ENCODE results near the gene NAALADL2.
"Not testable (repeated sequence)": the region's sequence is repeated elsewhere in the genome, so short reads cannot be mapped to it uniquely, and the experiment has no call there.

Gene NAALADL2

DNA sequence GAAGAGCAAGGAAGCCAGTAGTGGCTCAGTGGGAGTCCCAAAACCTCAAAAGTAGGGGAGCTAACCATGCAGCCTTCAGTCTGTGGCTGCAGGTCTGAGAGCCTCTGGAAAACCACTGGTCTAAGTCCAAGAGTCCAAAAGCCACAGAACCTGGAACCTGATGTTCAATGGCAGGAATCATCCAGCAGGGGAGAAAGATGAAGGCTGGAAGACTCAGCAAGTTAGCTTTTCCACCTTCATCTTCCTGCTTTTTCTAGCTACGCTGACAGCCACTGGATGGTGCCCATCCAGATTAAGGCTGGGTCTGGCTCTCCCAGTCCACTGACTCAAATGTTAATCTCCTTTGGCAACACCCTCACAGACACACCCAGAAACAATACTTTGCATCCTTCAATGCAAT is 626.3 kb downstream of the NAALADL2 start:
- DNase-seq (ENCODE audit: low read depth), result no peak

- DNase-seq (ENCODE audit: low read depth), result no peak
Observed at GRCh38 chr3:175486255-175486654, 627.1 kb downstream of the NAALADL2 start.

DNA sequence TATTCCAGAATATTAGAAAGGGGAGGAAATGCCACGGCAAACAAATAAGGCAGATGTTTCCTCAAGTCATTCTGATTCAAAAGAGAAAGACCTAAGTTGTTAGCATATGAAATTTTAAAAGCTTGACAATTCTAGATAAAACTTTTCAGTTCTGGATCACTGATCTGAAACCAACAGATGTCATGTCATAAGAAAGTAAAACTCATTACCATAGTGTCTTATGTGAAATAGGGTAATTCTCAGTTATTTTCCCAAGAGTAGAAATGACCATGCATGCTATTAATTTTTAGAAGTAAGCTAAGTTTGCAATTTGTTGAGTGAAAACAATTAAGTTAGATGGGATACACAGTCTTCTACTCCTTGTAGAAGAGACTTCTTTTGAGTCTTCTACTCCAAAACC is 630.3 kb downstream of the NAALADL2 start:
- DNase-seq (ENCODE audit: low read depth), result no peak

GRCh38 chr3:175493301-175493700 is 634.2 kb downstream of the NAALADL2 start:
- no peak for DNase-seq (ENCODE audit: low read depth)

DNA sequence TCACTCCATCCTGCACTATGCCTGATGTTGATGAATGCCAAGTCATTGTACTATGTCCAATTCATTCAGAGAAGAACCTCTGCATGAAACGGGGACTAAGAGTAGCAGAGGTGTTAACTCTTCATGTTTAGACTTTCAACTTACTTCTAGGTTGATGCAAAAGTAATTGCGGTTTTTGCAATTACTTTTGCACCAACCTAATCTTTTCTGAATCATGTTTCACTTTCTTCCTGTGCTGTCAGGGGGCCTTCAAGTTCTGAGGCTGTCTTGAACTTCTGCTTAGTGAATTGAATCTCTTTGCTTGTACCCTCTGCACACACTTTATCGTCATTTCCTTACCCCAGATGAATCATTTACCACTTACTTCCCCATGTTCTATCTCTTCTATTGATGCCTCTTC is 636.2 kb downstream of the NAALADL2 start:
- no peak for DNase-seq (ENCODE audit: low read depth)

GRCh38 chr3:175502155-175502554 is 643.0 kb downstream of the NAALADL2 start:
- DNase-seq (ENCODE audit: low read depth), result no peak

- DNase-seq (ENCODE audit: low read depth), result no peak
Observed at GRCh38 chr3:175511219-175511785, 652.2 kb downstream of the NAALADL2 start.

- DNase-seq (ENCODE audit: low read depth), result no peak
Observed at GRCh38 chr3:175512700-175513099, 653.6 kb downstream of the NAALADL2 start.

GRCh38 chr3:175518459-175518858 is 659.3 kb downstream of the NAALADL2 start:
- no peak for DNase-seq (ENCODE audit: low read depth)

- DNase-seq (ENCODE audit: low read depth), result no peak
Observed at GRCh38 chr3:175521406-175521805, 662.3 kb downstream of the NAALADL2 start.

- no peak for DNase-seq (ENCODE audit: low read depth)
Observed at GRCh38 chr3:175526191-175526590, 667.1 kb downstream of the NAALADL2 start.

DNA sequence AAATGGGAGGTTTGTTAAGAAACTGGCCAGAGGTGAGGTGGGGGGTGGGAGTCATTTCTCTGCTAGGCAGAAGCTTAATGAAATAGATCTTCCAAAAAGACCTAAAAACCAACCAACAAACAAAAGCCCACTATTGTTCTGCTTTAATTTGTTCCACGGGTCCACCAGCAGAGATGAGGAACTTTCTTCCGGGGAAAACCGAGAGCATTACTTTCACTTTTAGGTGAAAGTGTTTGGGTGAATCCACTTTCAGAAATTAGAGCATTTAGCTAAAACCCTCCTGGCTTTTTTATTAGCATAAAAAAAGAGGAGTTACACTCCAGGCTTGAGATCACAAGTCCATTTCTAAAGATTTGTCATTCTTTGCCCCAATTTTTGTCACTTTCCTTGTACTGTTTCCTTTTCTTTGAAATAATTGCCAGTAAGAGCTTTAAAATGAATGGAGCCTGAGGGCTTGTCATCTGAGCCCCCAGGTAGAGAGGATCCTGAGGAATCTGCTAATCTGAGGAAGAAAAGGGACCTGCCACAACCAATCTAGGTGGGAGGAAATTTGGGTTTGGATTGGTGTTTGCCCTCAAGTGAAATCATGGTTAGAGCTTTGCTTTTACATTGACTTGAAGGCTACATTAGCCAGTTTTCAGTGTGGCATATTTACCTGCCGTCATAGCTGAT is 667.6 kb downstream of the NAALADL2 start:
- DNase-seq (ENCODE audit: low read depth), result no peak

DNA sequence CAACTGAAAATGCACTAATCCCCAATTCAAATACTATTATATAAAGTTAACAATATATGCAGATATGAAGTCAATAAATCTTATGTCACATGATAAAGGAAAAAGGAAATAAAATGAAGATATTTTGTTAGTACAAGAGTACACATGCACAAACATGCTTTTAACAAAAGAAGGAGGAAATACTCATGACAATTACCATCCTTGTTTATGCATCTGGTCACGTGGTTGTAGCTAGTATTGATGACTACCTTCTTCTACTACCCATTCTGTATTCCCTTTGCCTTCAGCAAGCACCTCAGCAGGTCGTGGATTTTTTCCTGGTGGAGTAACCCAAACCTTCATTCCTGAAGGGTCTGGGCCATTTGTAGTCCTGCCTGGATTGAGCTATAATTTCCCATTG is 669.6 kb downstream of the NAALADL2 start:
- not testable (repeated sequence) for DNase-seq (ENCODE audit: low read depth)

- no peak for DNase-seq (ENCODE audit: low read depth)
Observed at GRCh38 chr3:175535351-175535750, 676.2 kb downstream of the NAALADL2 start.

DNA sequence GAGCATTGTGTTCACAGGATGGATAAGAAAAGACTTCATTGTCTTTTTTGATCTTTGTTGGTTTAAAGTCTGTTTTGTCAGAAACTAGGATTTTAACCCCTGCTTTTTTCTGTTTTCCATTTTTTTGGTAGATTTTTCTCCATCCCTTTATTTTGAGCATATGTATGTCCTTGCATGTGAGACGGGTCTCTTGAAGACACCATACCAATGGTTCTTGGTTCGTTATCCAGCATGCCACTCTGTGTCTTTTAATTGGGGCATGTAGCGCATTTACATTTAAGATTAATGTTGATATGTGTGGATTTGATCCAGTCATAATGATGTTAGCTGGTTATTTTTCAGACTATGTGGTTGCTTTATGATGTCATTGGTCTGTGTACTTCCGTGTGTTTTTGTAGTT is 687.0 kb downstream of the NAALADL2 start:
- no peak for DNase-seq (ENCODE audit: low read depth)

- no peak for DNase-seq (ENCODE audit: low read depth)
Observed at GRCh38 chr3:175552929-175553328, 693.8 kb downstream of the NAALADL2 start.

DNA sequence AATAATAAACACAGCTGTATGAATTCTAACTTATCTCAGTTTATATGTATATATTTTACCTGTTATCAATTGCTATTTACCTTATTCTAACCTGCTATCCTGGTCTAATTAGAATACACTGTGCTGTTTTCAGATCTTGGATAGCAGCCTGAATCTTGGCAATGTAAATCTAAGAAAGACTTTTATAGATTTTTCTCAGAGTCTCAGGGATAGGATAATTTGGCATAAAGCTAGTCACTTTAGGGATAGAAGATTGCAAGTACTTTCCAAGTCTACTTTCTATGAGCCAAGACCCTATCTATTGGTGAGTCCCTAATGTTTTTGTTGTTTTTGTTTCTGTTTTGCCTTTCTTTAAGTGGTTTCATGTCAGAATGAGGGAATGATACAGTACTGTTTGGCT is 695.7 kb downstream of the NAALADL2 start:
- no peak for DNase-seq (ENCODE audit: low read depth)

DNA sequence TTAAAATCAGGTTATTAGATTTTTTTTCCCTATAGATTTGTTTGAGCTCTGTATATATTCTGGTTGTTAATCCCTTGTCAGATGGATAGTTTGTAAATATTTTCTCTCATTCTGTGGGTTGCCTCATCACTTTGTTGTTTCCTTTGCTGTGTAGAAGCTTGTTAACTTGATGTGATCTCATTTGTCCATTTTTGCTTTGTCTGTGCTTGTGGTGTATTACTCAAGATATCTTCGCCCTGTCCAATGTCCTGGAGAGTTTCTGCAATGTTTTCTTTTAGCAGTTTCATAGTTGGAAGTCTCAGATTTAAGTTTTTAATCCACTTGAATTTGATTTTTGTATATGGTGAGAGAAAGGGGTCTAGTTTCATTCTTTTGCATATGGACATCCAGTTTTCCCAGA is 699.1 kb downstream of the NAALADL2 start:
- DNase-seq (ENCODE audit: low read depth), result no peak

- no peak for DNase-seq (ENCODE audit: low read depth)
Observed at GRCh38 chr3:175564363-175564762, 705.2 kb downstream of the NAALADL2 start.

GRCh38 chr3:175571096-175571495 is 712.0 kb downstream of the NAALADL2 start:
- DNase-seq (ENCODE audit: low read depth), result no peak

DNA sequence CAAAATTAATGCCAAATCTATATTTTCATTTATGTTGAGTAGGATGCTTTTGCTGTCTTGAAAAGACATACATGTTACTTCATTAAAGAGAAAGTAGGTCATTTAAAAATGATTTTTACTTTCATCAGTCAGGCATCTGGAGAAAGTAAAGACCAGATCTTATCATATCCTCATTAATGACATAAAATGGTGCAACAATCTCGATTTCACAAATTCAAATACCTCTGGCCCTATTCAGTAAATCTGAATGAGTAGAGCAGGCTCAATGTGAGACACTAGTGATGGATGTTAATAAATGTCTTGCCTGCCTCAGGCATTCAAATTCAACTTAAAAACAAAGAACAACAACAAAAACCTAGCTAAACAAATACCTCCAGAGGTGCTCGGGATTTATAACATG is 714.1 kb downstream of the NAALADL2 start:
- DNase-seq (ENCODE audit: low read depth), result no peak

DNA sequence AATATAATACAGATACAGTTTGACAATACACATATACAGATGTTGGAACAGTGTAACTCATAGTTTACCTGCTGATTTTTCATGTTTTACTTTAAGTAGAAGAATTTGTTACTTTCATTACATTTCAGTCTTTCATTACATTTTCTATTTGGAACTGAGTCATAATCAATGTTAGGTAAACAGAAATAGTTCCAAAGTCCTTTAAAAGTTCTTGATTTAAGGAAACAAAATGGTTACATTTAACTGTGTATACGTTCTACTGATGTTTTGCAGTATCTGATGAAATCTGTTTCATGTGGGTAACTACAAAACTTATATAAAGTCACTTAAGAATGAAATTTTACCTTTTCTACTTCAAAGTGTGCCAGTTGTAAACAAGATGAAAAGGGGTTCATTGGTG is 721.2 kb downstream of the NAALADL2 start:
- DNase-seq (ENCODE audit: low read depth), result no peak

DNA sequence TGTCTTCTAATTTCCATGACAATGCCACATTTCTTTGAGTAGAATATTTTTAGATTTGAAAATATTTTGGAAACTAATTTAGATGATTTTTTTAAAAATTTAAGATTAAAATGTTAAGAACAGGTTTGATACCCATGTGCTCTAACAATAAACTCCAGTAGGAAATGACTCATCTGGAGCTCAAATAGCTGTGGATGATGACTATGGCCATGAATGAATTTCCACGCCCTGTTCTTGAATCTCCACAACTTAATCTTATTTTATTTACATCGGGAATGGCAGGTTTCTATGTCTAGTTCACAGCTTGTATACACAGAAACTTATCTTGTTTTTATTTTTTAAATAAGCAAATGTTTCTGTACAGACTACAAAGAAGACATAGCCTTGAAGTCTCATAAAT is 726.8 kb downstream of the NAALADL2 start:
- DNase-seq (ENCODE audit: low read depth), result no peak

DNA sequence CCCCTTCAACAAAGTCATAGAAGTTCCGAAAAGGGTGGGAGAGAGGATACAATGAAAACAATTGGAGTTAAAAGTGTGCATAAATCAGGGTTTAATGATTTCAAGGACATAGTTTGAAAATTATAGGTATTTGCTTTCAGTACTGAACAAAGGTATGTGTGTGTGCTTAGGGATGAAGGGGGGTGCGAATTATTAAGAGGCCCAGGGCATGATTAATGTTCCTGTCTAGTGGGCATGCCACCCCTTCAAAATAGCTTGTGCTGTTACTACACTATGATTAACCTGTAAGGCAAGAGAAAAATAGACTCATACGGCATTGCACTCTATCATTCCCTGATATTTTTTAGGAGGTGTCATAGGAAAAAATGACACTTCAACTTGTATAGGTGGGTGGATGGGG is 731.6 kb downstream of the NAALADL2 start:
- no peak for DNase-seq (ENCODE audit: low read depth)
